Uterine smooth muscle cell (primary cell): ENCODE data around the gene TSHZ3. TPM values are rescaled to one million over a fixed set of nuclear protein-coding genes. Genes with fewer than 3 reads are reported as not detected.

Experiments
- total RNA-seq: library from RNA; depleted of rRNA; stranded (reverse); fragments of >200 nt; gene quantifications from 2 replicates; pipeline ENCODE4 v1.2.3, GENCODE V29; 2014

Gene TSHZ3
- 7.5 and 14.0 TPM in 2 replicates for total RNA-seq

GRCh38 chr19:31349160-31349881 lies at the start of gene TSHZ3:
Gene TSHZ3, minus strand, starts transcription at chr19:31349436. Its CDS starts 217 bp downstream, at chr19:31349219.

